Urothelium cell line (cell line): Measurements from ENCODE around the gene S100A16.
"Not testable (repeated sequence)": the region's sequence is repeated elsewhere in the genome, so short reads cannot be mapped to it uniquely, and the experiment has no call there.

Experiments
- DNase-seq: peaks from one replicate; pipeline ENCODE4 v3.0.0; 2011; ENCODE audit warnings: low spot score, mixed read lengths
- FAIRE-seq: peaks from 2 replicates; lab custom pipeline; 2011; peaks lifted over from hg19 to GRCh38; lab: Jason Lieb, UNC

S100A16 gene

DNA sequence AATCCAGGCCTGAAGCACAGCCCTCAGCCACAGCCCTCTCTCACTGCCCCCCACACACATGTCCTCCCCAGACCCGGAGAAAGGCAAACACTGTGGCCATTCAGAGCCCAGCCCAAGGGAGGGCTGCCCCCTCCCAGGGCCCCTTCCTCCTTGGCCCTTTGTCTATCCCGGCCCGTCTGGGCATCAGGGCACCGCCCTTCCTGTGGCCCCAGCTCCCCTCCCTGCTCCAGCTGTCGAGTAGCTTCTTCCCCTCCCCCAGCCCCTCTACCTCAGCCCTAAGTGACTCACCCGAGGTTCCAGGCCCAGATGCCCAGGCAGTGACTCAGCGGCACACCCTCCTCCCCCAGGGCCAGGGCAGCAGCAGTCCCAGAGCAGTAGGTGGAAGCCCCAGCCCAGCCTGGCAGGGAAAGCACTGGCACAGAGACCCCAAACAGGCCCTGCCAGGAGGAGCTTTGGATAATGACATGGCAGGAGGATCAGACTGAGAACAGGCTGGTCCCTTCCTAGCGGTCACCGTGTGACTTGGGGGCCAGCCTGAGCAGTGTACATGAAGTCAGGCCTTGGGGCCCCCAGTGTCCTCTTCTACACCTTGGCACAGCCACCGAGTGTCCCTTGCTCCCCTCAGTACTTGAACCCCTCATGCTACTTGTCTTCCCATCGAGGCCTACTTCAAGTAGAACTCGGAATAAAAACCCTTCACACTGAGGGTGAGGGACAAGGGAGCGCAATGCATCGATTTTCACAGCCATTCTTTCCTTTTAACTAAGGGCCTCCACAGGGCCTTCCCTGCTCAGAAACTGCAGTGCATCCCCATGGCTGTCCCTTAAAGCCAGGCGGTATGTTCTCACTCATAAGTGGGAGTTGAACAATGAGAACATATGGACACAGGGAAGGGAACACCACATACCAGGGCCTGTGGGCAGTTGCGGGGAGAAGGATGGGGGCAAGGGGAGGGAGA is 46.2 kb downstream of the S100A16 start:
- FAIRE-seq (peak; percentile 85), DNase-seq (peak; percentile 97)

GRCh38 chr1:153565529-153566374 is 47.2 kb downstream of the S100A16 start, which contains the start of gene S100A2:
S100A2 (minus strand) TSS chr1:153565844; CDS start chr1:153563877, 1,967 bp downstream.
- peak; percentile 87 for DNase-seq
- peak; percentile 56 for FAIRE-seq

- FAIRE-seq (no peak), DNase-seq (no peak)
These were observed 48.9 kb downstream of the S100A16 start for GRCh38 chr1:153563991-153564390.

- DNase-seq (no peak), FAIRE-seq (no peak)
These were observed 49.4 kb downstream of the S100A16 start for GRCh38 chr1:153563483-153563901.

DNA sequence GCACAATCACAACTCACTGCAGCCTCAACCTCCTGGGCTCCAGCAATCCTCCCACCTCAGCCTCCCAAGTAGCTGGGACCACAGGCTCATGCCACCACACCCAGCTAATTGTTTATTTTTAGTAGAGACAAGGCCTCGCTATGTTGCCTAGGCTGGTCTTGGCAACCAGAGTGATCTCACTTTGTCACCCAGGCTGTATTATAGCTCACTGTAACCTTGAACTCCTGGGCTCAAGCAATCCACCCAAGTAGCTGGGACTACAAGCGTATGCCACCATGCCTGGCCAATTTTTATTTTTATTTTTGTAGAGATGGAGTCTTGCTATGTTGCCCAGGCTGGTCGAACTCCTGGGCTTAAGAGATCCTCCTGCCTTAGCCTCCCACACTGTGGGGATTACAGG is 50.9 kb downstream of the S100A16 start:
- not testable (repeated sequence) for FAIRE-seq, DNase-seq

DNA sequence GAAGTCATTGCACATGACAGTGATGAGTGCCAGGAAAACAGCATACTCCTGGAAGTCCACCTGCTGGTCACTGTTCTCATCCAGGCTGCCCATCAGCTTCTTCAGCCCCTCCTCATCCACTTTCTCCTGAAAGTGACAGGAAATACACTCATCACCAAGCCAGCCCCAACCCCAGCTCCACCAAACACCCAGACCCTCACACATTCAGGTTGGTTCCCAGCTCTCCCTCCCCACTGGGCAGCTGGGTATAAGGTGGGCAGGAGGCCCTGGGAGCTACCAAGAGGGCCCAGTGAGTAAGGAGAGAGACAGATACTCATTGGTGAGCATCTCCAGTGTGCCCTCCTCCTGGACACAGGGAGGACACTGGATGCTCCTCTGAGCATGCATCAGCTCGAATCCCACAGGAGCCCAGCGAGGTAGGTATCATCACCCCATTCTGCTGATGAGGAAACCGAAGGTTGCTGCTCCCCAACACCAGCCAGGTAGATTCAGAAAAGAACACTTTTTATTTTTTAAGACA is 51.4 kb downstream of the S100A16 start:
- no peak for FAIRE-seq

GRCh38 chr1:153560771-153561465 is 52.0 kb downstream of the S100A16 start:
- no peak for FAIRE-seq

More for the DNA sequence above, 51.4 kb downstream of the S100A16 start:
- no peak for DNase-seq

GRCh38 chr1:153560241-153560640 is 52.7 kb downstream of the S100A16 start:
- FAIRE-seq (no peak), DNase-seq (no peak)

More at GRCh38 chr1:153560771-153561465, 52.0 kb downstream of the S100A16 start:
- DNase-seq, result no peak

DNA sequence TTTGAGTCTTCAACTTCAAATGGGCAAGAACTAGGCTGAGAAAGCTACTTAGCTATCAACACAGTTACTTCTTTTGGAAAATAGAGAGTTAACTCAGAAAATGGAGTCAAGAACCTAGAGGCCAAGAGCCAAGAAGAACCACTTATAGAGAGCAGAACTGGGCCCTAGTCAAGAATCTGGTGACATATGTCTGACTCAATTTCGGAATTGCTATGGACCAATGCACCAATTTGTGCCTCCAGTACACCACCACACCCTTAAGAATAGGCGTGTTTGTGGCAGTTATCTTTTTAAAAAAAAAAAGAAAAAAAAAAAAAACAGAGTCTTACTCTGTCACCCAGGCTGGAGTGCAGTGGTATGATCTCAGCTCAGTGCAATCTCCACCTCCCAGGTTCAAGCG is 55.1 kb downstream of the S100A16 start:
- FAIRE-seq (no peak), DNase-seq (no peak)
